Stomach (tissue), 9 donors: ENCODE data around the gene PCDHA6. TPM values are rescaled to one million over a fixed set of nuclear protein-coding genes. Genes with fewer than 3 reads are reported as not detected.

Source experiments
- DNase-seq, 2 donors: peaks; one replicate each; pipeline versions ENCODE4 v3.0.0 to v3.0.0-alpha.2; 2013 to 2019
- H3K27ac ChIP-seq, 5 donors: fragments of 200-600 bp in 4 of 5; sonication (generic) in 4 of 5; one replicate each; pipeline ENCODE4 v1.5.1; 2013 to 2019; ENCODE audit warnings: mild to moderate bottlenecking in 1 of 5, moderate library complexity in 1 of 5
- H3K27me3 ChIP-seq, 3 donors: fragments of 200-600 bp; sonication (generic); one replicate each; pipeline ENCODE4 v1.5.1; 2017 to 2019; ENCODE audit warnings: mixed run types in 1 of 3
- H3K36me3 ChIP-seq, 4 donors: fragments of 200-600 bp; sonication (generic); 1 replicate in 3 of 4; 2 replicates in 1 of 4; pipeline ENCODE4 v1.5.1; 2016 to 2019
- H3K4me1 ChIP-seq, 4 donors: fragments of 200-600 bp; sonication (generic); one replicate each; pipeline ENCODE4 v1.5.1; 2016 to 2019
- H3K4me3 ChIP-seq, 4 donors: fragments of 200-600 bp; sonication (generic) in 3 of 4; one replicate each; pipeline ENCODE4 v1.5.1; 2016 to 2019; ENCODE audit warnings: mild to moderate bottlenecking in 1 of 4
- H3K9me3 ChIP-seq, 4 donors: fragments of 200-600 bp; sonication (generic); one replicate each; pipeline ENCODE4 v1.5.1; 2016 to 2019
- EP300 ChIP-seq: sonication (generic); formaldehyde crosslinking; IDR thresholded peaks from one replicate; pipeline ENCODE4 v1.6.1; 2017; ENCODE audit warnings: antibody characterized with exemption
- POLR2A ChIP-seq, 4 donors: fragments of 450-650 bp; IDR thresholded peaks; one replicate each; pipeline ENCODE4 v1.6.1; 2016; ENCODE audit warnings: antibody characterized with exemption in 4 of 4, control low read depth in 2 of 4, mild to moderate bottlenecking in 1 of 4, moderate library complexity in 1 of 4
- POLR2AphosphoS5 ChIP-seq, 3 donors: sonication (generic); formaldehyde crosslinking; IDR thresholded peaks; one replicate each; pipeline ENCODE4 v1.6.1; 2016; ENCODE audit warnings: antibody characterized with exemption in 3 of 3
- WGBS, 5 donors: extraction: QIAGEN DNeasy Blood & Tissue Kit in 3 of 5; methylation state at CpG; one replicate each; pipeline versions ENCODE4 v1.1.5 to v1.1.7; 2013 to 2018; 5-methylcytosine and 5-hydroxymethylcytosine counted together
- intact Hi-C: fragments of 100-400 bp; cut with DNase I; formaldehyde crosslinking; loops from one replicate; pipeline ENCODE4 v1.15.1; 2023; ENCODE audit warnings: low total_unique reads
- polyA plus RNA-seq, 3 donors: library from polyadenylated mRNA; stranded (reverse); fragments of 200-250 nt; gene quantifications; one replicate each; pipeline ENCODE4 v1.2.3, GENCODE V29; 2013
- total RNA-seq, 5 donors: library from RNA; depleted of rRNA; stranded (reverse); fragments of >200 nt; gene quantifications; one replicate each; pipeline versions ENCODE4 v1.1.0 to v1.2.3, GENCODE V29; 2014 to 2016
- TF ChIP-seq, protein P1 (sequence below), 7 experiments: fragments of 450-650 bp in 4 of 7; fragments of 200-600 bp in 3 of 7; sonication (generic) in 3 of 7; IDR thresholded peaks; one replicate each; pipeline ENCODE4 v1.5.1; 2016 to 2019; ENCODE audit warnings: antibody characterized with exemption in 7 of 7, control low read depth in 2 of 7, mild to moderate bottlenecking in 1 of 7
- donor health status: healthy with polysubstance abuse.
- donor health status: Bipolar disorder and iron deficiency.
- donor health status: healthy.

The PCDHA6 gene
- total and polyA plus RNA-seq, 8 donors: 0.06 to 1.2 (median 0.18) TPM; not detected in 3

- intact Hi-C loops: no loop called here
- TF ChIP-seq POLR2A (IDR thresholded peaks at IDR 0.05) (no peak), EP300 (no peak), POLR2AphosphoS5 (IDR thresholded peaks at IDR 0.05) (no peak)
- TF ChIP-seq, protein P1, sequence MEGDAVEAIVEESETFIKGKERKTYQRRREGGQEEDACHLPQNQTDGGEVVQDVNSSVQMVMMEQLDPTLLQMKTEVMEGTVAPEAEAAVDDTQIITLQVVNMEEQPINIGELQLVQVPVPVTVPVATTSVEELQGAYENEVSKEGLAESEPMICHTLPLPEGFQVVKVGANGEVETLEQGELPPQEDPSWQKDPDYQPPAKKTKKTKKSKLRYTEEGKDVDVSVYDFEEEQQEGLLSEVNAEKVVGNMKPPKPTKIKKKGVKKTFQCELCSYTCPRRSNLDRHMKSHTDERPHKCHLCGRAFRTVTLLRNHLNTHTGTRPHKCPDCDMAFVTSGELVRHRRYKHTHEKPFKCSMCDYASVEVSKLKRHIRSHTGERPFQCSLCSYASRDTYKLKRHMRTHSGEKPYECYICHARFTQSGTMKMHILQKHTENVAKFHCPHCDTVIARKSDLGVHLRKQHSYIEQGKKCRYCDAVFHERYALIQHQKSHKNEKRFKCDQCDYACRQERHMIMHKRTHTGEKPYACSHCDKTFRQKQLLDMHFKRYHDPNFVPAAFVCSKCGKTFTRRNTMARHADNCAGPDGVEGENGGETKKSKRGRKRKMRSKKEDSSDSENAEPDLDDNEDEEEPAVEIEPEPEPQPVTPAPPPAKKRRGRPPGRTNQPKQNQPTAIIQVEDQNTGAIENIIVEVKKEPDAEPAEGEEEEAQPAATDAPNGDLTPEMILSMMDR (IDR thresholded peaks at IDR 0.05): no peak
- Histone ChIP-seq H3K36me3 (no peaks in the 10 kb centered on the region), H3K4me3 (no peak overlapping the region), H3K27me3 (peaks cover 0 to 60% (median 4%) of the 10 kb centered on the region in 3 donors), H3K9me3 (peaks cover 16 to 72% (median 62%) of the 10 kb centered on the region in 4 donors), H3K27ac (no peak overlapping the region), H3K4me1 (no peaks in the 10 kb centered on the region)
- WGBS, 5 donors: 56 to 63% (median 60%) methylated on average over 64 to 94 of the region's 94 CpGs; no CpG with 5 or more reads in 1 of the 5 donors
- no peak for DNase-seq
Measured at GRCh38 chr5:140857177-140857986, 29.6 kb downstream of the PCDHA6 start.

GRCh38 chr5:140857987-140858240 lies 30.2 kb downstream of the PCDHA6 start:
- no peak for DNase-seq
- H3K9me3 ChIP-seq: peaks cover 21 to 72% (median 64%) of the 10 kb centered on the region in 4 donors
- H3K36me3 ChIP-seq: no peaks in the 10 kb centered on the region
- TF ChIP-seq EP300: no peak
- TF ChIP-seq, protein P1 (IDR thresholded peaks at IDR 0.05): no peak
- no peak for TF ChIP-seq POLR2A (IDR thresholded peaks at IDR 0.05)
- TF ChIP-seq POLR2AphosphoS5 (IDR thresholded peaks at IDR 0.05): no peak
- H3K4me1 ChIP-seq: no peaks in the 10 kb centered on the region
- WGBS, 5 donors: 58 to 74% (median 65%) methylated on average over 11 to 22 of the region's 22 CpGs; no CpG with 5 or more reads in 2 of the 5 donors
- no peak overlapping the region for H3K4me3 ChIP-seq
- intact Hi-C loops: no loop called here
- H3K27ac ChIP-seq: no peak overlapping the region
- H3K27me3 ChIP-seq: peaks cover 0 to 60% (median 4%) of the 10 kb centered on the region in 3 donors

DNA sequence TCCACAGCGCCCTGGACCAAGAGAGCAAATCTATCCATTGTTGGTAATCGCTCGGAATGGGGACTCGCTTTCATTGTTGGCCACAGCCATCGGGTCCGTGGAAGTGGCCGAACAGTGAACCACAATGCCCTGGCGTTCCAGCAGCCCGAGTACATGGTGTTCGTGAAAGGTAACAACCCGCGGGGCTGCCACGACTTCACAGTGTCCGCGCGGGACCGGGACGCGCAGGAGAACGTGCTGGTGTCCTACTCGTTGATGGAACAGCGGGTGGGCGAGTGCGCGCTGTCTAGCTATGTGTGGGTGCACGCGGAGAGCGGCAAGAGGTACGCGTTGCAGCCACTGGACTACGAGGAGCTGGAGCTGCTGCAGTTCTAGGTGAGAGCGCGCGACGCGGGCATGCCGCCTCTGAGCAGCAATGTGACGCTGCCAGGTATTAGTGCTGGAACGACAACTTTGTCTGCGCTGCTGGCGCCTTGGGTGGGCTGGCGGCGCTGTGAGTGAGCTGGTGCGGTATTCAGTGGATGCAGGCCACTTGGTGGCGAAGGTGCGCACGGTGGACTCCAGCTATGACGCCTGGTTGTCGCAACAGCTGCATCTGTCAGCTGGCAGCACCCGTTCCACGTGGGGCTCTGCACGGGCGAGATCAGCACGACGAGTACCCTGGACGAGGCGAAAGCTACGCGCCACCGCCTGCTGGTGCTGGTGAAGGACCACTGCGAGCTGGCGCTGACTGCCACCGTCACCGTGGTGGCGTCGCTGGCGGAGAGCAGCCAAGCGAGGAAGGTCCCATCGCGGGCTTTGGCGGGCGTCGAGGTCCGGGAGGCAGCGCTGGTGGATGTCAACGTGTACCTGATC lies 34.9 kb downstream of the PCDHA6 start:
- peaks cover 0 to 35% (median 4%) of the 10 kb centered on the region in 3 donors for H3K27me3 ChIP-seq
- DNase-seq: no peak
- no peaks in the 10 kb centered on the region for H3K36me3 ChIP-seq
- no peak overlapping the region for H3K27ac ChIP-seq
- H3K4me3 ChIP-seq: no peak overlapping the region
- H3K9me3 ChIP-seq: peaks cover 19 to 52% (median 39%) of the 10 kb centered on the region in 4 donors
- no peaks in the 10 kb centered on the region for H3K4me1 ChIP-seq
- TF ChIP-seq, protein P1 (IDR thresholded peaks at IDR 0.05): no peak
- TF ChIP-seq POLR2AphosphoS5 (IDR thresholded peaks at IDR 0.05) (no peak), POLR2A (IDR thresholded peaks at IDR 0.05) (no peak), EP300 (no peak)
- intact Hi-C loops: no loop called here
- WGBS, 5 donors: 44 to 53% (median 47%) methylated on average over 64 to 76 of the region's 76 CpGs

DNA sequence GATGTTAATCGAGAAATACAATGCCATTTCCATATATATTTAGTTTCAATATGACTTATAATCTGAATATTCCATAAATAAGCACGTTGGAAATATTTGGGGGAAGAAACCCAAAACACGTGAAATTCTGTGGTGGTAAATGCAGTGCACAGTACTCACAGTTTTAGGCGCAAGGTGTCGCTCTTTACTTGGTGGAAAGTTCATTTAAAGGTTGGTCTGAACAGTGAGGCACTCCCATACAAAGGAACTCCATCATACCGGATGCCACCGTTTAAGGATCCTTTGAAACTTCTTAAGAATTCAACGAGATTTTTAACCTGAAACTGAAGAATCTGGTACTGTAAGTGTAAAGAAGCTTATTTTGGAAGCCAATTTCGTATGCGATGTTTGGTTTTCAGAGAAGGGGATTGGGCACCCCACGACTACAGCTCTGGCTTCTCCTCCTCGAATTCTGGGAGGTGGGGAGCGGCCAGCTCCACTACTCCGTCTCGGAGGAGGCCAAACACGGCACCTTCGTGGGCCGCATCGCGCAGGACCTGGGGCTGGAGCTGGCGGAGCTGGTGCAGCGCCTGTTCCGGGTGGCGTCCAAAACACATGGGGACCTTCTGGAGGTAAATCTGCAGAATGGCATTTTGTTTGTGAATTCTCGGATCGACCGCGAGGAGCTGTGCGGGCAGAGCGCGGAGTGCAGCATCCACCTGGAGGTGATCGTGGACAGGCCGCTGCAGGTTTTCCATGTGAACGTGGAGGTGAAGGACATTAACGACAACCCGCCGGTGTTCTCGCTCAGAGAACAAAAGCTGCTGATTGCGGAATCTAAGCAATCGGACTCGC lies 41.2 kb downstream of the PCDHA6 start, which contains the start of gene PCDHA11:
Gene PCDHA11 (plus strand): TSS at position 237 of the 834 bp plus-strand sequence. CDS start 147 bp downstream, at position 384.
- H3K4me3 ChIP-seq: no peak within 1 kb of the TSS
- H3K27ac ChIP-seq: no peak within 1 kb of the TSS
- peak in 1 of 2 donors; percentile 16 for DNase-seq
- H3K27me3 ChIP-seq: peaks cover 0 to 39% (median 5%) of the 10 kb centered on the region in 3 donors
- H3K4me1 ChIP-seq: no peaks in the 10 kb centered on the region
- peaks cover 6 to 52% (median 39%) of the 10 kb centered on the region in 4 donors for H3K9me3 ChIP-seq
- intact Hi-C loops: no loop called here
- no peak for TF ChIP-seq POLR2A (IDR thresholded peaks at IDR 0.05)
- TF ChIP-seq, protein P1 (IDR thresholded peaks at IDR 0.05): no peak
- TF ChIP-seq POLR2AphosphoS5 (IDR thresholded peaks at IDR 0.05): no peak
- no peak for TF ChIP-seq EP300
- H3K36me3 ChIP-seq: no peaks in the 10 kb centered on the region
- 15 to 28% (median 17%) methylated on average over 39 to 41 of the region's 41 CpGs for WGBS, 5 donors
